Ureter (tissue), 1 donor: ENCODE results near the gene TXNRD2. TPM values are rescaled to one million over a fixed set of nuclear protein-coding genes. Genes with fewer than 3 reads are reported as not detected.
"Not testable (repeated sequence)": the region's sequence is repeated elsewhere in the genome, so short reads cannot be mapped to it uniquely, and the experiment has no call there.

ENCODE experiments used
- DNase-seq: peaks from one replicate; pipeline ENCODE4 v3.0.0-alpha.2; 2020; ENCODE audit warnings: low spot score
- total RNA-seq: library from RNA; stranded (reverse); gene quantifications from one replicate; pipeline ENCODE4 v1.2.4, GENCODE V29; 2023
- donor health status: DM: yes; HTN: yes; CAD: no.

The TXNRD2 gene
- total RNA-seq, 1 donor from 2014 or later, result 41.6 TPM

DNA sequence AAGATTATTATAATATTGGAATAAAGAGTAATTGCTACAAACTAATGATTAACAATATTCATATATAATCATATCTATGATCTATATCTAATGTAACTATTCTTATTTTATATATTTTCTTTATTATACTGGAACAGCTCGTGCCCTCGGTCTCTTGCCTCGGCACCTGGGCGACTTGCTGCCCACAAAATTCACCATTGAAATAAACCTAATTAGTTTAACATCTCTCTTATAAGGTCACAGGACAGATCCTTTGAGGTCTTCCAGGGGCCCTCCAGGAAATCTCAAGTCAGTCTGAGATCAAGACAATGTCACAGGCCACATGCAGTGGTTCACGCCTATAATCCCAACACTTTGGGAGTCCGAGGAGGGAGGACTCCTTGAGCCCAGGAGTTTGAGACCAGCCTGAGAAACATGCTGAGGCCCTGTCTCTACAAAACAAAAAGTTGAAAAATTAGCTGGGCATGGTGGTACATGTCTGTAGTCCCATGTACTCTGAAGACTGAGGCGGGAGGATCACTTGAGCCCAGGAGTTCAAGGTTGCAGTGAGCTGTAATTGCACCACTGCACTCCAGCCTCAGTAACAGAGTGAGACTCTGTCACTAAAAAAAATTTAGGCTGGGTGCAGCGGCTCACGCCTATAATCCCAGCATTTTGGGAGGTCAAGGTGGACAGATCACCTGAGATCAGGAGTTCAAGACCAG, 6.6 kb upstream of the TXNRD2 start:
- DNase-seq, result no peak

DNA sequence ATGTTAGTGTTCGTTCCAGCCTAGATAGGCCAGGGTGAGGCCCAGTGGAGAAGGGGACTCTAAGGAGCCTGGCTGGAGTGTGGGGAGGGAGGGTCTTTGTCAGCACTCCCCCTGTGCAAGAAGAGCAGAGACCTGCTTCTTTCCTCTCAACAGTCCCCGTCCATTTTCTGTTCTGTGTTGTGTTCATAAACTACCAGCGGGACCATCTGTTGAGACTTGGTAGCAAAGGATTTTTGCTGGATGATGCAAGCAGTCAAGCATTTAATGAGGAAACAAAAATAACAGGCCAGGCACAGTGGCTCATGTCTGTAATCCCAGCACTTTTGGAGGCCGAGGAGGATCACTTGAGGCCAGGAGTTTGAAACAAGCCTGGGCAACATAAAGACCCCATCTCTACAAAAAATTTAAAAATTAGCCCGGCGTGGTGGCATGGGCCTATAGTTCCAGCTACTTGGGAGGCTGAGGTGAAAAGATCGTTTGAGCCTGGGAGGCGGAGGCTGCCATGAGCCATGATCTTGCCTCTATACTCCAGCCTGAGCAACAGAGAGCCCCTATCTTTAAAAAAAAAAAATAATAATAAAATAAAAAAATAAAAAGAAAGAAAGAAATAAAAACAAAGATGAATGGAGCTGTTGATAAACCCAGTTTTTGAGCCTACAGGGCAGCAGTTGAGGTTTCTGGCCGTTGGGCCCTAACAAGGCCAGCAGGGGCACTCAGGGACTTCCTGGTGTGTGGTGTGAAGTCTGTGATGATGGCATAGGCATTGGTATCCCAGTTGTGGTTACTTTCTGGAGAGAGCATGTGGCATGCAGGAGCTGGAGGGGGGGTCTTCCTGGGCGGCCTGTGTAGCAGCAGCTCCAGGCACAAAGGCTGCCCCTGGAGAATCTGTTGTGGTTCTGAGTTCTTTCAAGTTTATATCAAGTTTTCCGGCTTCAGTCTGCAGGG, 1.7 kb upstream of the TXNRD2 start:
- DNase-seq, result no peak

- DNase-seq, result no peak
Observed at GRCh38 chr22:19942157-19943081, 801 bp upstream of the TXNRD2 start.

DNA sequence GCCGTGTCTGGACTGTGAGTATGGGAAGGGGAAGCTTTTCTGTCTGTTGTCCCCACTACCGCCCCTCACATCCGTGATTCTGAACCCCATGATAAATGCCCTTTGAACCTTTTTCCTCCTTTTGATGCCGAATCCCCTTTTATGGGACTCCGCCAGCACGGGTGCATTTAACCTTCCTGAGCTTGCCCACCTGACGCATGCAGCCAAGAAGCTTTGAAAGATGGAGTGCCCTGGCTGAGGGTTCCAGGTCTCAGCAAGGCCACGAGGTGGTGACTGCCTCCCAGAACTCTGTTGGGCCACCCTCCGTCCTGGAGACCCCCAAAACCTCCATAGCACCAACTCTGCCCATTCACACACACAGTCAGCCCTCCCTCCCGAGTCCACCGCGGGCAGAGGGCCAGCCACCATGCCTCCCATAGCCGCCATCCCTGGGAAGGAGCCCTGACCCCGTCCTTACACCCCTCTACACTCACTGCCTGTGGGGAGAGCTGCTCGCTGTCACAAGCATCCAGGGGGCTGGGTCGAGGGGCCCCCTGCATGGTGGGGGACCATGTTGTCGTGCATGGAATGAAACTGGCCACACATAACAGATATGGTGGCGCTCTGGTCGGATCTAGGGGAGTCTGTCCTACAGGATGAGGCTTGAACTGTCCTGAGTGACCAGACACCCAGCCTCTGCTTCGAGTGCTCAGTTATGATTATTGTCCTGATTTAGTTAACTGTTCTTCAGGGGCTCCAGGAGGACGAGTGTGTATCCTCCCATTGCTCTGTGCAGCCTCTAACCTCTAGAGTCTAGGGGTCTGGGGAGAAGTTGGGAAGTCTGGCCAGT, 868 bp downstream of the TXNRD2 start:
- no peak for DNase-seq

DNA sequence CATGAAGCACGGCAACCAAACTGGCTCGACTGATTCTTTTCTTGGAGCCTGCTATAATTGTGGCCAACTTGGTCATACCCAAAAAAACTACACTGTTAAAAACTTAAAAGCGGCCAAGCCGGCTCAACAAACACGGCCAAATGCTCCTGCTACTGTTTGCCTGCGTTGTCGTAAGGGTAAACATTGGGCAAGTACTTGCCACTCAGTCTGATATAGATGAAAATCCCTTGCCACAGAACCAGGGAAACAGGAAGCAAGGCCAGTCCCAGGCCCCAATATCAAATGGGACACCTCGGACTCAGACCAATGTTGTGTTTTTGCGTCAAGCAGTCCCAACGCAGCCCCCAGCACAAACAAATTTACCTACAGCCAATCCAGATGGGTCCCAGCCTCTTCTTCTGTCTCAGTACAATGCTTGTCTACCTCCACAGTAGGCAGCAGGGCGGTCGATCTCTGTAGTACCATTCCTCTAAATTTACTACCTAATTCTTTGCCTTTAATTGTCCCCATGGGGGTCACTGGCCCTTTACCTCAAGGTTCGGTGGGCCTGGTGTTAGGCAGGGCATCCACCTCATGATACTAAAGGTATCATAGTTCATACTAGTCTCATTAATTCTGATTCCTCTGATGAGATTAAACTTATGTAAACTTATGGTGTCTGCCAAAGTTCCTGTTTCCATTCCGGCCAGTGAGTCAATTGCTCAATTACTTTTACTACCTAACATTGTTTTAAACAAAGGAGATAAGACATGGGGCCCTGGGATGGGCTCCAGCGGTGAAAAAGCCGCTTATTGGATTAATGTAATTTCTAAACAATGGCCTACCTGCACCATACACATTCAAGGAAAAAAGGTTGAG, 3.8 kb downstream of the TXNRD2 start:
- no peak for DNase-seq

DNA sequence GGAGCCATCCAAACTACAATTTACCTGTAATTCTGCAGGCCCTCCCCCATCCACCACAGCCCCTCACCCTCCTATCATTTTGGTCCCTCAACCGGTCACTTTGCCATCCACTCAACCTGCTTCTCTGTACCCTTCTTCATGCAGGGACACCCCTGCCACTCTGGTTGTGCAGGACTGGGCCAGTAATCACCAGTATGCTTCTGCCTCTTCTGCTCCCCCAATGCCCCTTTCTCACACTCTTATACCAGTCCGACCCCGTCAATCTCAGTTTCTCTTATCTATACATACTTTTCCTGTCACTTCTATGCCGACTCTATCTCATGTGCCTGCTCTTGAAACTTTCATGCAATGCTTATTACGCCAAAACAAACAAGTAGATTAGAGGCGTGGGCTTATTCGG, 5.1 kb downstream of the TXNRD2 start:
- DNase-seq, result no peak

DNA sequence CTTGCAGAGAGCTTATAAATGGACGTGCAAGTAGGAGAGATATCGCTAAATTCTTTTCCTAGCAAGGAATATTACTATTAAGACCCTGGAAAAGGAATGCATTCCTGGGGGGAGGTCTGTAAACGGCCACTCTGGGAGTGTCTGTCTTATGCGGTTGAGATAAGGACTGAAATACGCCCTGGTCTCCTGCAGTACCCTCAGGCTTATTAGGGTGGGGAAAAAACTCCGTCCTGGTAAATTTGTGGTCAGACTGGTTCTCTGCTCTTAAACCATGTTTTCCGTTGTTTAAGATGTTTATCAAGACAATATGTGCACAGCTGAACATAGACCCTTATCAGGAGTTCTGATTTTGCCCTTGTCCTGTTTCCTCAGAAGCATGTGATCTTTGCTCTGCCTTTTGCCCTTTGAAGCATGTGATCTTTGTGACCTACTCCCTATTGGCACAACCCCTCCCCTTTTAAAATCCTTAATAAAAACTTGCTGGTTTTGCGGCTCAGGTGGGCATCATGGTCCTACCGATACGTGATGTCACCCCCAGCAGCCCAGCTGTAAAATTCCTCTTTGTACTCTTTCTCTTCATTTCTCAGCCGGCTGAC, 6.4 kb downstream of the TXNRD2 start:
- DNase-seq, result not testable (repeated sequence)

GRCh38 chr22:19933341-19934241, 8.0 kb downstream of the TXNRD2 start:
- DNase-seq, result no peak

DNA sequence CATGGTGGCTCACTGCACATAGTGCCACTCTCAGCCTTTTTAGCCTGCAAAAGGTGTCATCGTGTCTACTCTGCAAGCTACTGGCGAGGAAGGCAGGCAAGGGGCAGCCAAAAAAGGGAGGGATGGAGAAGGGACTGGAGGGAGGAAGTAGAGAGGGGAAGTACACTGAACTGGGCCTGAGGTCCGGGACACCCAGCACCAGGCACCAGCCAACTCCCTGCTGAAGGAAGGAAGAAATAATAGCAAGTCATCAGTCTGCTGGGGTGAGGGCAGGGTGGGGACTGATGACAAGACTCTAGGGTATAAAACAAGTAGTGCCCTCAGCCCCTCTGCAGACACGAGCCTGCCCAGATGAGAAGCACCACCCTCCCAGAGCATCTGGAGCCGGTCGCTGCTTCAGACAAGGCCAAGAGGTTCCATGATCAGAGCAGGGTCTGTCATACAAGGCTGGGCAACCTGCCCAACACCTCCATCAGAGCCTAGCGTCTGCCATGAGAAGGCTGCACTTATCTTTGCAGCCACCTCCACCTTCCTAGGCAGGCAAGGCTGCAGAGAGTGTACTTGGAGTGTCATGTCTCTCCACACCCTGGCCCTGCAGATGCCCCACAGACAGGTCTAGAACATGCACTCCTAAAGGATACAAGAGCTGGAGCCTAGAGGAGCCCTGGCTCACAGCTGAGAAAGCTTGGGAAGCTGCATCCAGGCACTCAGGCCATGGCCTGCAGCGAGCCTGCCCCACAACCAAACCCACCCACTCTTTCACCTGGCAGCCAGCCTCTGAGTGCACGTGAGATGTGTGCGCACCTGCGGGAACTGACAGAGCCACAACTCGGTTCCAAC, 9.0 kb downstream of the TXNRD2 start:
- no peak for DNase-seq

- no peak for DNase-seq
Observed at GRCh38 chr22:19931514-19931913, 10.1 kb downstream of the TXNRD2 start.

DNA sequence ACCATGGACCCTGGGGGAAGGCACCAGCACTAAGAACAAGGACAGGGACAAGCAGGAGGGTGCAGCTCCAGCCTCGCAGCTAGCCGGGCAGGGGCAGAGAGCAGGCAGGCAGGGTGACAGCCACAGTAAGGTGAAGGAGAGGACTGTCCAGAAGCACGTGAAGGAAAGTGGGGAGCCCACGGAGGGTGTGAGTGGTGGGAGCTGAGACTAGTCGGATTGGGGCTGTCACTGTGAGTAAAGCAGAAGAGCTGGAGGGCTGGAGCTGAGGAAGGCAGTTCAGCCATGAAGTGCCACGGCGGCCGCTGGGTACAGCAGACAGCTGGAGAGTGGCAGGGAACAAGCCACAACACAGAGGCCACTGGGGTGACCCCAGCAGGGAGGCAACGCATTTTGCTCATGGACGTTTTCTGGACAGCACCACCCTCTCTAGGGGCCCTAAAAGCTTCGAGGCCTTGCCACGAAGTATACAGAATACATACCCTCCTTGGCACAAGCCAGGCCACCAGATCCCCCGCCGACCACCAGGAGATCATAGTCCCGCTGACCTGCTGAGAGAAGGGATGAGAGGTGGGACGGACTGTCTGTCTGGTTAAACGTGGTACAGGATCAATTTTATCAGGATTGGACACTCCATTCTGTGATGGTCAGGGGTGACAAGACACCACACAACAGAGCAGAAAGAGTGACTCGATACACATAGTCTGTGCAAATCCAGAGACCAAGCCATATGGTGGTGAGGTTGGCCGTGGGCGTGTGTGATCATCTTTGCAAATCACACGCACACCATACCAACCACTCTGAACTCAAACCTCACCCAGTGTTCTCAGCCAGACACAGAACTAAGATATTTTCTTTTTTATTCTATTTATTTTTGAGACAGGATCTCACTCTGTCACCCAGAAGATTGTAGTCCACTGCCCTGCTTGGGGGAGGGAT, 10.8 kb downstream of the TXNRD2 start:
- DNase-seq, result no peak

- DNase-seq, result no peak
Observed at GRCh38 chr22:19929586-19930550, 11.8 kb downstream of the TXNRD2 start.

DNA sequence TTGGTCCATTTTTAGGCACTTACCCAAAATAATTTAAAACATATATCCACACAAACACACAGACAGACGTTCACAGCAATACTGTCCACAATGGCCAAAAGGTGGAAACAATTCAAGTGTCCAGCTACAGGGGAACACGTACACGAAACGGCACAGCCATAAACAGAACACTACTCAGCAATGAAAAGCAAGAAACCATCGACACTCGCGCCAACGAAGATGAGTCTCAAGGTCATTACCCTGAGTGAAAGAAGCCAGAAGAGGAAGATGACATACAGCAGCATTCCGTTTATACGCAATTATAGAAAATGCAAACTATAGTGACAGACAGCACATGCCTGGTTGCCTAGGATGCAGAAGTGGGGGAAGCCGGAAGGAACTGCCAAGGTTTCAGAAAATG, 13.4 kb downstream of the TXNRD2 start:
- no peak for DNase-seq

- no peak for DNase-seq
Observed at GRCh38 chr22:19927696-19928095, 13.9 kb downstream of the TXNRD2 start.

- DNase-seq, result not testable (repeated sequence)
Observed at GRCh38 chr22:19926028-19926427, 15.6 kb downstream of the TXNRD2 start.
